Uterus (tissue), 2 donors: ENCODE results near the gene TTLL10.

ENCODE experiments used
- POLR2A ChIP-seq, 2 donors: fragments of 450-650 bp; IDR thresholded peaks; one replicate each; pipeline ENCODE4 v1.6.1; 2016; ENCODE audit warnings: antibody characterized with exemption in 2 of 2, mild to moderate bottlenecking in 1 of 2, moderate library complexity in 1 of 2
- TF ChIP-seq, protein P1 (sequence below), 4 experiments: fragments of 200-600 bp in 2 of 4; fragments of 450-650 bp in 2 of 4; sonication (generic) in 2 of 4; IDR thresholded peaks; one replicate each; pipeline ENCODE4 v1.5.1; 2016 to 2019; ENCODE audit warnings: antibody characterized with exemption in 4 of 4, mild to moderate bottlenecking in 2 of 4, moderate library complexity in 1 of 4

GRCh38 chr1:1171161-1171545 lies 2.5 kb upstream of the TTLL10 start:
- TF ChIP-seq, protein P1, sequence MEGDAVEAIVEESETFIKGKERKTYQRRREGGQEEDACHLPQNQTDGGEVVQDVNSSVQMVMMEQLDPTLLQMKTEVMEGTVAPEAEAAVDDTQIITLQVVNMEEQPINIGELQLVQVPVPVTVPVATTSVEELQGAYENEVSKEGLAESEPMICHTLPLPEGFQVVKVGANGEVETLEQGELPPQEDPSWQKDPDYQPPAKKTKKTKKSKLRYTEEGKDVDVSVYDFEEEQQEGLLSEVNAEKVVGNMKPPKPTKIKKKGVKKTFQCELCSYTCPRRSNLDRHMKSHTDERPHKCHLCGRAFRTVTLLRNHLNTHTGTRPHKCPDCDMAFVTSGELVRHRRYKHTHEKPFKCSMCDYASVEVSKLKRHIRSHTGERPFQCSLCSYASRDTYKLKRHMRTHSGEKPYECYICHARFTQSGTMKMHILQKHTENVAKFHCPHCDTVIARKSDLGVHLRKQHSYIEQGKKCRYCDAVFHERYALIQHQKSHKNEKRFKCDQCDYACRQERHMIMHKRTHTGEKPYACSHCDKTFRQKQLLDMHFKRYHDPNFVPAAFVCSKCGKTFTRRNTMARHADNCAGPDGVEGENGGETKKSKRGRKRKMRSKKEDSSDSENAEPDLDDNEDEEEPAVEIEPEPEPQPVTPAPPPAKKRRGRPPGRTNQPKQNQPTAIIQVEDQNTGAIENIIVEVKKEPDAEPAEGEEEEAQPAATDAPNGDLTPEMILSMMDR (IDR thresholded peaks at IDR 0.05) = no peak
- TF ChIP-seq POLR2A (IDR thresholded peaks at IDR 0.05) = no peak
